ENCODE data around the gene NSG1. TPM values are rescaled to one million over a fixed set of nuclear protein-coding genes. Genes with fewer than 3 reads are reported as not detected.

Gene NSG1
- total and polyA plus RNA-seq, 2 experiments from 2014 or later = 0.31 to 0.86 TPM

DNA sequence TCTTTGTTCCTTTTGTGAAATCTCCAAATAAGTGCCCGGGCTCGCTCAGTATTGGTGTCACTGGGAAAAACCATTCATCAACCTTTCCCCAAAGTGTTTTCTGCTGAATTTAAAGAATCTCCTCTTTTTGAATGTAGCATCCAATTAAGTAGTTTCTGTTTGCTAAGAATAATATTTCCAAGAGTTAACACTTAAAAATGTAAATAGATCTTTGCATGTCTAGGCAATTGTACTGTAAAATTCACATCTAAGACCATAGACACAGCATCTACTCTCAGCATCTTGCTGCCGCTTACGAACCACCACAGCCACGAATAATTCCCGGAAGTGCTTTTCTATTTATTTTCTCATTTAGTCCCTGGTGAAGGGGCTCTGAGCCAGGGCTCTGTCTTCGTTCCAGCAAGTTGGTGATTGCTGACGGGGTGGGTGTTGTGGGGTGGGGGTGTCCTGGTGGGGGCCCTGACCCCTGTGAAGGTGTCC, 1.4 kb downstream of the NSG1 start:
- no peak for DNase-seq
- WGBS, 2 experiments (ENCODE audit: low coverage in 1 of 2, low lambda C conversion rate in 2 of 2, missing lambda C conversion rate in 2 of 2) = 28 to 29% methylated on average over 8 of the region's 8 CpGs
- no peak overlapping the region for H3K4me3 ChIP-seq

GRCh38 chr4:4388836-4389575, 2.1 kb downstream of the NSG1 start:
- in situ Hi-C loops (cut with MboI) = no loop called here
- no peak for DNase-seq
- no peak overlapping the region for H3K27ac ChIP-seq
- no peaks in the 10 kb centered on the region for H3K79me2 ChIP-seq (ENCODE audit: insufficient read depth)
- peaks cover 65% of the 10 kb centered on the region for H3K27me3 ChIP-seq (replicated peaks; ENCODE audit: insufficient read depth)
- no peak overlapping the region for H3K4me2 ChIP-seq (ENCODE audit: unreplicated experiment)
- H3K4me1 ChIP-seq (ENCODE audit: insufficient read depth) = 0 out of 2 replicates have a peak, but pooled peaks cover 4% of the 10 kb centered on the region
- no peaks in the 10 kb centered on the region for H3K9me3 ChIP-seq (ENCODE audit: low read depth)
- H3K36me3 ChIP-seq (ENCODE audit: low read depth) = no peaks in the 10 kb centered on the region
- TF ChIP-seq EZH2phosphoT487 (IDR thresholded peaks at IDR 0.05; ENCODE audit: insufficient read depth, low read depth) (no peak), EZH2 (IDR thresholded peaks at IDR 0.05; ENCODE audit: insufficient read depth, poor library complexity, severe bottlenecking) (no peak)
- H3F3A ChIP-seq (ENCODE audit: insufficient read depth) = no peaks in the 10 kb centered on the region
- no peak overlapping the region for H3K4me3 ChIP-seq
- H4K20me1 ChIP-seq (ENCODE audit: insufficient read depth) = no peaks in the 10 kb centered on the region
- H3K9me2 ChIP-seq (ENCODE audit: insufficient read depth) = no peaks in the 10 kb centered on the region
- 57 to 69% methylated on average over 12 to 18 of the region's 18 CpGs for WGBS, 2 experiments (ENCODE audit: low coverage in 1 of 2, low lambda C conversion rate in 2 of 2, missing lambda C conversion rate in 2 of 2)
- no peak overlapping the region for H3K9ac ChIP-seq
- no peak overlapping the region for H2AFZ ChIP-seq

More for the DNA sequence above, 1.4 kb downstream of the NSG1 start:
- in situ Hi-C loops (cut with MboI) = no loop called here
- no peak overlapping the region for H3K27ac ChIP-seq
- no peaks in the 10 kb centered on the region for H3K9me3 ChIP-seq (ENCODE audit: low read depth)
- H2AFZ ChIP-seq = no peak overlapping the region
- no peaks in the 10 kb centered on the region for H4K20me1 ChIP-seq (ENCODE audit: insufficient read depth)
- TF ChIP-seq EZH2phosphoT487 (IDR thresholded peaks at IDR 0.05; ENCODE audit: insufficient read depth, low read depth) (no peak), EZH2 (IDR thresholded peaks at IDR 0.05; ENCODE audit: insufficient read depth, poor library complexity, severe bottlenecking) (peak; percentile 41)
- H3K27me3 ChIP-seq (replicated peaks; ENCODE audit: insufficient read depth) = peaks cover 69% of the 10 kb centered on the region
- H3K4me1 ChIP-seq (ENCODE audit: insufficient read depth) = 0 out of 2 replicates have a peak, but pooled peaks cover 4% of the 10 kb centered on the region
- no peak overlapping the region for H3K9ac ChIP-seq
- H3K79me2 ChIP-seq (ENCODE audit: insufficient read depth) = no peaks in the 10 kb centered on the region
- H3F3A ChIP-seq (ENCODE audit: insufficient read depth) = no peaks in the 10 kb centered on the region
- no peaks in the 10 kb centered on the region for H3K9me2 ChIP-seq (ENCODE audit: insufficient read depth)
- H3K36me3 ChIP-seq (ENCODE audit: low read depth) = no peaks in the 10 kb centered on the region
- no peak overlapping the region for H3K4me2 ChIP-seq (ENCODE audit: unreplicated experiment)

GRCh38 chr4:4390046-4390445, 3.1 kb downstream of the NSG1 start:
- H3K79me2 ChIP-seq (ENCODE audit: insufficient read depth) = no peaks in the 10 kb centered on the region
- no peak overlapping the region for H3K4me3 ChIP-seq
- H3F3A ChIP-seq (ENCODE audit: insufficient read depth) = no peaks in the 10 kb centered on the region
- in situ Hi-C loops (cut with MboI) = no loop called here
- DNase-seq = no peak
- TF ChIP-seq EZH2phosphoT487 (IDR thresholded peaks at IDR 0.05; ENCODE audit: insufficient read depth, low read depth) (no peak), EZH2 (IDR thresholded peaks at IDR 0.05; ENCODE audit: insufficient read depth, poor library complexity, severe bottlenecking) (no peak)
- H2AFZ ChIP-seq = no peak overlapping the region
- no peak overlapping the region for H3K9ac ChIP-seq
- H3K9me3 ChIP-seq (ENCODE audit: low read depth) = no peaks in the 10 kb centered on the region
- H3K4me1 ChIP-seq (ENCODE audit: insufficient read depth) = 0 out of 2 replicates have a peak, but pooled peaks cover 4% of the 10 kb centered on the region
- 49 to 56% methylated on average over 7 of the region's 7 CpGs for WGBS, 2 experiments (ENCODE audit: low coverage in 1 of 2, low lambda C conversion rate in 2 of 2, missing lambda C conversion rate in 2 of 2)
- H4K20me1 ChIP-seq (ENCODE audit: insufficient read depth) = no peaks in the 10 kb centered on the region
- no peaks in the 10 kb centered on the region for H3K9me2 ChIP-seq (ENCODE audit: insufficient read depth)
- no peaks in the 10 kb centered on the region for H3K36me3 ChIP-seq (ENCODE audit: low read depth)
- H3K27me3 ChIP-seq (replicated peaks; ENCODE audit: insufficient read depth) = peaks cover 65% of the 10 kb centered on the region
- no peak overlapping the region for H3K4me2 ChIP-seq (ENCODE audit: unreplicated experiment)
- H3K27ac ChIP-seq = no peak overlapping the region

- Histone ChIP-seq H3F3A (ENCODE audit: insufficient read depth) (no peaks in the 10 kb centered on the region), H2AFZ (no peak overlapping the region), H3K4me3 (no peak overlapping the region), H3K9me2 (ENCODE audit: insufficient read depth) (no peaks in the 10 kb centered on the region), H3K27ac (no peak overlapping the region), H4K20me1 (ENCODE audit: insufficient read depth) (no peaks in the 10 kb centered on the region), H3K4me1 (ENCODE audit: insufficient read depth) (0 out of 2 replicates have a peak, but pooled peaks cover 4% of the 10 kb centered on the region), H3K4me2 (ENCODE audit: unreplicated experiment) (no peak overlapping the region), H3K9me3 (ENCODE audit: low read depth) (no peaks in the 10 kb centered on the region), H3K9ac (no peak overlapping the region), H3K79me2 (ENCODE audit: insufficient read depth) (no peaks in the 10 kb centered on the region), H3K27me3 (replicated peaks; ENCODE audit: insufficient read depth) (peaks cover 66% of the 10 kb centered on the region), H3K36me3 (ENCODE audit: low read depth) (no peaks in the 10 kb centered on the region)
- no peak for DNase-seq
- TF ChIP-seq EZH2phosphoT487 (IDR thresholded peaks at IDR 0.05; ENCODE audit: insufficient read depth, low read depth) = no peak
- no peak for TF ChIP-seq EZH2 (IDR thresholded peaks at IDR 0.05; ENCODE audit: insufficient read depth, poor library complexity, severe bottlenecking)
- WGBS, 2 experiments (ENCODE audit: low coverage in 1 of 2, low lambda C conversion rate in 2 of 2, missing lambda C conversion rate in 2 of 2) = 53 to 58% methylated on average over 11 of the region's 11 CpGs
- in situ Hi-C loops (cut with MboI) = no loop called here
Observed at GRCh38 chr4:4390515-4391240, 3.8 kb downstream of the NSG1 start.

Measured in GM23248 (cell line).